Endothelial cell of umbilical vein (primary cell): ENCODE measurements around the gene CENPQ. TPM values are rescaled to one million over a fixed set of nuclear protein-coding genes. Genes with fewer than 3 reads are reported as not detected.

Source experiments
- BruUV-seq: library from RNA; stranded (reverse); fragments of 400-500 nt; replicated peaks from 2 replicates; lab custom pipeline; 2021; lab: Mats Ljungman, UMichigan
- CTCF ChIA-PET: fragments of 300-600, 350-600 bp; sonication (Branson Sonifier 250); formaldehyde crosslinking; loops from one replicate; lab custom pipeline; 2021; ENCODE audit warnings: antibody characterized with exemption, inconsistent platforms; lab: Charles Lee
- POLR2A ChIA-PET: fragments of 300-600, 350-600 bp; sonication (Branson Sonifier 250); formaldehyde crosslinking; loops from one replicate; lab custom pipeline; 2021; ENCODE audit warnings: antibody characterized with exemption, inconsistent platforms; lab: Charles Lee
- DNase-seq: peaks from one replicate; pipeline ENCODE4 v3.0.0-alpha.2; 2011; ENCODE audit warnings: low read depth, low spot score
- FAIRE-seq: peaks from 2 replicates; lab custom pipeline; 2011; peaks lifted over from hg19 to GRCh38; lab: Jason Lieb, UNC
- H2AFZ ChIP-seq: 2 replicates; pipeline ENCODE4 v1.6.0; 2012; ENCODE audit warnings: low read depth, low read length, control low read depth, inconsistent platforms
- H3K27ac ChIP-seq: 2 replicates; pipeline ENCODE4 v1.5.1; 2011; ENCODE audit warnings: low read depth, mild to moderate bottlenecking, control low read depth, low read length, moderate library complexity; ENCODE audit not compliant: insufficient read depth
- H3K27me3 ChIP-seq, 2 experiments: 2 replicates each; pipeline versions ENCODE4 v1.6.0 to v1.6.1; 2011; ENCODE audit warnings: low read length in 2 of 2, mixed read lengths in 1 of 2; ENCODE audit not compliant: control insufficient read depth in 2 of 2, insufficient read depth in 2 of 2
- H3K36me3 ChIP-seq, 2 experiments: 2 replicates in 1 of 2; 3 replicates in 1 of 2; pipeline ENCODE4 v1.5.1; 2011; ENCODE audit warnings: low read length in 2 of 2, mild to moderate bottlenecking in 1 of 2, moderate library complexity in 1 of 2; ENCODE audit not compliant: control insufficient read depth in 2 of 2, insufficient read depth in 2 of 2; ENCODE audit errors: extremely low read depth in 1 of 2
- H3K4me1 ChIP-seq: 3 replicates; pipeline ENCODE4 v1.5.1; 2011; ENCODE audit warnings: mild to moderate bottlenecking, low read length; ENCODE audit not compliant: control insufficient read depth, insufficient read depth; ENCODE audit errors: extremely low read depth
- H3K4me2 ChIP-seq: 2 replicates; pipeline ENCODE4 v1.6.1; 2011; ENCODE audit warnings: low read length, control low read depth, mixed read lengths; ENCODE audit not compliant: insufficient read depth
- H3K4me3 ChIP-seq, 3 experiments: fragments of 200-600 bp in 1 of 3; sonication (generic), shearing (Covaris generic) in 1 of 3; replicated peaks in 1 of 3; 2 replicates each; pipeline ENCODE4 v1.5.1; 2011 to 2016; ENCODE audit warnings: control low read depth in 3 of 3, low read length in 3 of 3, mild to moderate bottlenecking in 2 of 3, inconsistent platforms in 1 of 3, low read depth in 1 of 3, moderate library complexity in 1 of 3; ENCODE audit not compliant: insufficient read depth in 1 of 3
- H3K79me2 ChIP-seq: 2 replicates; pipeline ENCODE4 v1.6.0; 2012; ENCODE audit warnings: low read length, inconsistent platforms; ENCODE audit not compliant: control insufficient read depth, insufficient read depth
- H3K9ac ChIP-seq: replicated peaks from 2 replicates; pipeline ENCODE3; 2011; ENCODE audit warnings: low read length, control low read depth; ENCODE audit not compliant: insufficient read depth; ENCODE audit errors: extremely low read depth
- H3K9me1 ChIP-seq: replicated peaks from 3 replicates; pipeline ENCODE4 v1.6.0; 2011; ENCODE audit warnings: mild to moderate bottlenecking, low read length; ENCODE audit not compliant: control insufficient read depth, insufficient read depth; ENCODE audit errors: extremely low read depth
- H3K9me3 ChIP-seq: replicated peaks from 2 replicates; pipeline ENCODE4 v1.5.1; 2012; ENCODE audit warnings: low read length, inconsistent platforms; ENCODE audit not compliant: control insufficient read depth, insufficient read depth
- H4K20me1 ChIP-seq: replicated peaks from 2 replicates; pipeline ENCODE3; 2011; ENCODE audit warnings: mild to moderate bottlenecking, low read length; ENCODE audit not compliant: control insufficient read depth, insufficient read depth; ENCODE audit errors: extremely low read depth
- CTCF ChIP-seq, 2 donors: IDR thresholded peaks; 1 replicate in 1 of 2; 2 replicates in 1 of 2; pipeline ENCODE4 v1.5.1; 2011; ENCODE audit warnings: low read length in 2 of 2, mild to moderate bottlenecking in 2 of 2, moderate library complexity in 2 of 2, control low read depth in 1 of 2, inconsistent platforms in 1 of 2, low read depth in 1 of 2; ENCODE audit not compliant: insufficient read depth in 1 of 2; ENCODE audit errors: extremely low read depth in 1 of 2
- EZH2 ChIP-seq: IDR thresholded peaks from 2 replicates; pipeline ENCODE4 v1.6.1; 2012; ENCODE audit warnings: borderline replicate concordance, low read depth, mild to moderate bottlenecking, moderate library complexity, low read length, inconsistent platforms; ENCODE audit not compliant: severe bottlenecking
- FOS ChIP-seq: IDR thresholded peaks from 2 replicates; pipeline ENCODE4 v1.6.1; 2011; ENCODE audit warnings: mild to moderate bottlenecking, low read length, moderate library complexity, borderline replicate concordance; ENCODE audit not compliant: insufficient read depth
- GATA2 ChIP-seq: IDR thresholded peaks from 2 replicates; pipeline ENCODE4 v1.7.0; 2011; ENCODE audit warnings: low read depth, mild to moderate bottlenecking, moderate library complexity, mixed read lengths, low read length; ENCODE audit not compliant: insufficient read length, insufficient read depth
- JUN ChIP-seq: IDR thresholded peaks from 2 replicates; pipeline ENCODE4 v1.6.1; 2011; ENCODE audit warnings: borderline replicate concordance, low read depth; ENCODE audit not compliant: insufficient read length, insufficient read depth
- MAX ChIP-seq: IDR thresholded peaks from 2 replicates; pipeline ENCODE4 v1.6.1; 2011; ENCODE audit not compliant: insufficient read depth, insufficient read length
- MYC ChIP-seq: IDR thresholded peaks from one replicate; pipeline ENCODE4 v1.6.1; 2011; ENCODE audit warnings: mild to moderate bottlenecking, low read depth, low read length
- POLR2A ChIP-seq: IDR thresholded peaks from 2 replicates; pipeline ENCODE4 v1.6.1; 2012; ENCODE audit warnings: low read depth, mild to moderate bottlenecking, control low read depth, low read length
- POLR2AphosphoS5 ChIP-seq: IDR thresholded peaks from 2 replicates; pipeline ENCODE4 v1.6.1; 2012; ENCODE audit warnings: low read depth, mild to moderate bottlenecking, control low read depth, low read length, moderate library complexity; ENCODE audit not compliant: insufficient read depth
- dilution Hi-C: fragments of 300-500 bp; cut with MboI; formaldehyde crosslinking; loops from one replicate; pipeline ENCODE4 v1.15.0; 2019; ENCODE audit warnings: low sequenced_read_pairs; ENCODE audit not compliant: extremely low pct_ligation_motif_present
- intact Hi-C: fragments of 100-400 bp; cut with micrococcal nuclease; formaldehyde crosslinking; loops from one replicate; pipeline ENCODE4 v1.10.0; 2022
- polyA plus RNA-seq, 4 experiments: library from polyadenylated mRNA; depleted of rRNA in 3 of 4; stranded (reverse) in 3 of 4; unstranded in 1 of 4; fragments of >200 nt; gene quantifications; 2 replicates each; pipeline versions ENCODE4 v1.2.1 to v1.2.3, GENCODE V29; 2011 to 2012; ENCODE audit warnings: missing spikeins in 1 of 4
- total RNA-seq: library from RNA; stranded (reverse); gene quantifications from 2 replicates; pipeline ENCODE4 v1.2.3, GENCODE V29; 2021

Gene CENPQ
- total and polyA plus RNA-seq, 2 donors (not counting 3 experiments of a cell fraction or from before 2014, with no cell fraction given) = 3.3 to 8.0 TPM

GRCh38 chr6:49527320-49527719 lies 64.2 kb downstream of the CENPQ start:
- Histone ChIP-seq H3K4me1 (peaks cover 2% of the 10 kb centered on the region), H4K20me1 (no peaks in the 10 kb centered on the region), H3K27me3 (peaks cover 2 to 4% of the 10 kb centered on the region in 2 experiments), H3K9ac (no peak overlapping the region), H2AFZ (no peak overlapping the region), H3K27ac (no peak overlapping the region), H3K79me2 (no peaks in the 10 kb centered on the region), H3K9me1 (no peaks in the 10 kb centered on the region), H3K9me3 (no peaks in the 10 kb centered on the region), H3K4me3 (no peak overlapping the region), H3K4me2 (no peak overlapping the region), H3K36me3 (no peaks in the 10 kb centered on the region)
- ChIA-PET POLR2A (no interaction called here), CTCF (interaction anchor here (1.1 kb wide), 1 partner anchor 8 kb away, joined by 3 read pairs; no protein-coding TSS in a partner anchor)
- BruUV-seq = no TSS peak
- intact Hi-C loops (no loop called here), dilution Hi-C loops (no loop called here)
- FAIRE-seq = no peak
- no peak for DNase-seq
- TF ChIP-seq POLR2A = no peak
- TF ChIP-seq CTCF (IDR thresholded peaks at IDR 0.05; ENCODE audit: extremely low read depth in 1 of 2, insufficient read depth in 1 of 2, low read depth in 1 of 2, low read length in 2 of 2) = no peak
- no peak for TF ChIP-seq GATA2
- TF ChIP-seq FOS = no peak
- no peak for TF ChIP-seq JUN
- no peak for TF ChIP-seq MAX
- no peak for TF ChIP-seq MYC
- no peak for TF ChIP-seq EZH2
- TF ChIP-seq POLR2AphosphoS5 = no peak
